Adrenal gland (tissue), 12 donors: ENCODE data around the gene THAP4. TPM values are rescaled to one million over a fixed set of nuclear protein-coding genes. Genes with fewer than 3 reads are reported as not detected.
"Not testable (repeated sequence)": the region's sequence is repeated elsewhere in the genome, so short reads cannot be mapped to it uniquely, and the experiment has no call there.

Source experiments
- DNase-seq, 7 donors: peaks; one replicate each; pipeline ENCODE4 v3.0.0-alpha.2; 2019 to 2020
- H3K27ac ChIP-seq, 5 donors: fragments of 200-600 bp; sonication (generic) in 4 of 5; 1 replicate in 3 of 5; 2 replicates in 2 of 5; pipeline versions ENCODE4 v1.5.1 to v1.8.0; 2016 to 2020; ENCODE audit warnings: mild to moderate bottlenecking in 1 of 5
- H3K27me3 ChIP-seq: fragments of 200-600 bp; 2 replicates; pipeline ENCODE4 v1.8.0; 2021
- H3K36me3 ChIP-seq, 2 donors: fragments of 200-600 bp; replicated peaks in 1 of 2; 1 replicate in 1 of 2; 2 replicates in 1 of 2; pipeline versions ENCODE4 v1.5.1 to v1.8.0; 2018 to 2022
- H3K4me1 ChIP-seq, 2 donors: fragments of 200-600 bp; replicated peaks in 1 of 2; 1 replicate in 1 of 2; 2 replicates in 1 of 2; pipeline versions ENCODE4 v1.5.1 to v1.8.0; 2018 to 2021
- H3K4me3 ChIP-seq, 4 donors: fragments of 200-600 bp; sonication (generic) in 3 of 4; one replicate each; pipeline ENCODE4 v1.5.1; 2016 to 2018
- H3K9me3 ChIP-seq, 3 donors: fragments of 200-600 bp; sonication (generic) in 1 of 3; replicated peaks in 1 of 3; 1 replicate in 2 of 3; 2 replicates in 1 of 3; pipeline versions ENCODE4 v1.5.1 to v1.8.0; 2016 to 2021
- CTCF ChIP-seq, 6 experiments: fragments of 450-650 bp in 4 of 6; fragments of 200-600 bp in 2 of 6; sonication (generic) in 1 of 6; IDR thresholded peaks; 1 replicate in 5 of 6; 2 replicates in 1 of 6; pipeline versions ENCODE4 v1.5.1 to v1.8.0; 2016 to 2021; ENCODE audit warnings: antibody characterized with exemption in 6 of 6, mild to moderate bottlenecking in 2 of 6, moderate library complexity in 1 of 6
- POLR2A ChIP-seq, 2 donors: fragments of 450-650 bp; IDR thresholded peaks; one replicate each; pipeline ENCODE4 v1.6.1; 2017; ENCODE audit warnings: antibody characterized with exemption in 2 of 2, mild to moderate bottlenecking in 2 of 2, moderate library complexity in 1 of 2
- WGBS, 4 donors: extraction: QIAGEN DNeasy Blood & Tissue Kit in 2 of 4; methylation state at CpG; one replicate each; pipeline versions ENCODE4 v1.1.5 to v1.1.7; 2013 to 2017; 5-methylcytosine and 5-hydroxymethylcytosine counted together
- intact Hi-C, 2 donors: fragments of 100-400 bp; cut with DNase I; formaldehyde crosslinking; loops; one replicate each; pipeline versions ENCODE4 v1.14.1 to v1.15.0; 2022 to 2023
- polyA plus RNA-seq, 3 donors: library from polyadenylated mRNA; stranded (reverse); fragments of 200-250 nt in 2 of 3; fragments of 350-450 nt in 1 of 3; fragmentation: Illumina TruSeq in 1 of 3; extraction: RNeasy Lipid Tissue Mini Kit (QIAGEN cat#74804) in 1 of 3; gene quantifications; one replicate each; pipeline ENCODE4 v1.2.3, GENCODE V29; 2013 to 2014
- total RNA-seq, 9 donors: library from RNA; depleted of rRNA in 4 of 9; stranded (reverse); fragments of >200 nt in 4 of 9; fragments of 120-200 nt in 1 of 9; fragmentation: NEBNext Ultra II Directional in 1 of 9; extraction: Animal tissue kit (Norgen Biotek cat#: 25700) in 1 of 9; gene quantifications; one replicate each; pipeline versions ENCODE4 v1.1.0 to v1.2.4, GENCODE V29; 2013 to 2023
- donor health status: healthy with polysubstance abuse.
- donor health status: Bipolar disorder and iron deficiency.
- donor health status: DM: yes; HTN: yes; CAD: no.
- donor health status: DM: no; HTN: no; CAD: no.
- donor health status: DM: no; HTN: no; CAD: no.
- donor health status: DM: yes; HTN: yes; CAD: no.

The THAP4 gene
- total and polyA plus RNA-seq, 12 donors = 23.9 to 62.9 (median 41.1) TPM

DNA sequence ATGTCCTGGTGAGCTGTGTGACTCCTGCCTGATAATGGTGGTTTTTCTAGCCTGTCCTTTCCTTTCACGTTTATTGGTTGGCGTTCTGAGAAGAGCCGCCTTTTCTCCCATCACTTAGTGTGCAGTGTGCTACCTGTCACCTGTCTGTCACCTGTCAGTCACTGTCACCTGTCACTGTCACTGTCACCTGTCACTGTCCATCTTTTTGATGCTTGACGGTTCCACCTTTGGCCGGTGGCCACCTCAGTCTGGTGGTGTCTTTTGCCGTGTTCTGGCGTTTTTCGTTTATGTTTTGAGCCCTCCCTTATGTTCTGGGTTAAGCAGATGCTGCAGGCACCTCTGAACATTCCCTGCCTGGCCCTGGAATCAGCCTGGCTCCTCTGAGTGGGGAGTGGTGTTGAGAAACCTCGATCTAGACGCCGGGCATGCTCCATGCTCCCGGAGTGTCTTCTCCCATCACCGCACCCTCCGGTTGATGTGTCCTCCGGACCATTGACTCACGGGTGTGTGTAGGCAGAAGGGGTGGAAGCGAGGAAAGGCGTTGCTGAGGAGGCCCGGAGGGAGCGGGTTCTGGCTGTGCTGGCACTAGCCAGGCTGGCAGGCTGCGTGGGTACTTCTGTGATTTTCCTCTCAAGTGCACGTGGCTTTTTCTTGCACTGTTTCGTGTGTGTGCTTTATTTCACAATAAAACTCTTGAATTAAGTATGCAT is 28.9 kb upstream of the THAP4 start:
- H3K9me3 ChIP-seq = no peaks in the 10 kb centered on the region
- intact Hi-C loops = no loop called here
- no peaks in the 10 kb centered on the region for H3K27me3 ChIP-seq
- no peak overlapping the region for H3K4me3 ChIP-seq
- WGBS, 4 donors = 83 to 92% (median 87%) methylated on average over 23 of the region's 23 CpGs
- peaks cover 0 to 45% of the 10 kb centered on the region in 2 donors for H3K36me3 ChIP-seq
- H3K27ac ChIP-seq = no peak overlapping the region
- TF ChIP-seq CTCF (IDR thresholded peaks at IDR 0.05) (no peak), POLR2A (IDR thresholded peaks at IDR 0.05) (no peak)
- H3K4me1 ChIP-seq = no peaks in the 10 kb centered on the region
- no peak for DNase-seq

DNA sequence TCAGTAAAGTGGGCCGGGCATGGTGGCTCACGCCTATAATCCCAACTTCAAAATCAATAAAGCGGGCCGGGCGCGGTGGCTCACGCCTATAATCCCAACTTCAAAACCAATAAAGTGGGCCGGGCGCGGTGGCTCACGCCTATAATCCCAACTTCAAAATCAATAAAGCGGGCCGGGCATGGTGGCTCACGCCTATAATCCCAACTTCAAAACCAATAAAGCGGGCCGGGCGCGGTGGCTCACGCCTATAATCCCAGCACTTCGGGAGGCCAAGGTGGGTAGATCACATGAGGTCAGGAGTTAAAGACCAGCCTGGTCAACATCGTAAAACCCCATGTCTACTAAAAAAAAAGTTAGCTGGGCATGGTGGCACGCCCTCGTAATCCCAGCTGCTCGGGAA is 25.8 kb upstream of the THAP4 start:
- 89 to 96% (median 93%) methylated on average over 21 to 24 of the region's 24 CpGs for WGBS, 4 donors
- H3K4me3 ChIP-seq, H3K9me3 ChIP-seq, H3K4me1 ChIP-seq, H3K27ac ChIP-seq, intact Hi-C loops, DNase-seq, H3K27me3 ChIP-seq: not testable (repeated sequence)
- peaks cover 0 to 43% of the 10 kb centered on the region in 2 donors for H3K36me3 ChIP-seq

DNA sequence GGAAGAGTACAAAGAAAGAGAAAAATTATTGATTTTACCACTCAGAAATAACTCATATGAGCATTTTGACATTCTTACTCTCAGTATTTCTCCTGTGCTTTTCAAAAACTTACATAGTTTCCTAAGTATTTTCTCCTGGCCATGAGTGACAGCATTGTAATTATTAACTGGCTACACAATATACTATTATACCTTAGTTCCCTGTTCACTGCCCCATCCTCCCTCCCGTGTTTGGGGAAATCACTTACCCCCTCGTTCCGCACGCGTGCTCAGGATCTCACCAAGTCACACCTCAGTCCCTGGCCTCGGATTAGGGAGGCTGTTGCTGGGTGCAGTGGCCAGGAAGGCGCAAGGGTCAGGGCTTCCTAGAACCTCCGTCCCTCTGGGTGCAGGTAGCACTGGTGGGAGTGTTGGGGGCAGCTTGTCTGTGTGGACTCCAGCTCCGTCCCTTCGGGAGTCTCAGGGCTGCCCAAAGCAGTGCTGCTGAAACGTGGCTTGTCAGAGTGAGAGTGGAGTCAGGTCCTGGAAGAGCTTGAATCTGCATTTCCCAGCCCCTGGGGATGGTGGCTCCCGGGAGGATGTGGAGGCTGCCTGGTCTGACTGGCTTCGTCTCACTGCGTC is 23.7 kb upstream of the THAP4 start:
- H3K27ac ChIP-seq = no peak overlapping the region
- intact Hi-C loops = no loop called here
- no peak for DNase-seq
- no peaks in the 10 kb centered on the region for H3K4me1 ChIP-seq
- no peaks in the 10 kb centered on the region for H3K9me3 ChIP-seq
- 87 to 93% (median 92%) methylated on average over 11 to 14 of the region's 14 CpGs for WGBS, 4 donors
- H3K36me3 ChIP-seq = peaks cover 0 to 42% of the 10 kb centered on the region in 2 donors
- TF ChIP-seq POLR2A (IDR thresholded peaks at IDR 0.05) (no peak), CTCF (IDR thresholded peaks at IDR 0.05) (no peak)
- no peak overlapping the region for H3K4me3 ChIP-seq
- H3K27me3 ChIP-seq = no peaks in the 10 kb centered on the region

GRCh38 chr2:241659150-241659739 is 22.3 kb upstream of the THAP4 start:
- no peak for TF ChIP-seq POLR2A (IDR thresholded peaks at IDR 0.05)
- peak; percentile 45 to 67 (median 61) for TF ChIP-seq CTCF (IDR thresholded peaks at IDR 0.05)
- WGBS, 4 donors = 56 to 76% (median 60%) methylated on average over 15 to 26 of the region's 26 CpGs
- H3K27me3 ChIP-seq = no peaks in the 10 kb centered on the region
- intact Hi-C loops = no loop called here
- H3K27ac ChIP-seq = no peak overlapping the region
- no peaks in the 10 kb centered on the region for H3K9me3 ChIP-seq
- H3K36me3 ChIP-seq = peaks cover 0 to 56% of the 10 kb centered on the region in 2 donors
- H3K4me1 ChIP-seq = no peaks in the 10 kb centered on the region
- H3K4me3 ChIP-seq = no peak overlapping the region
- DNase-seq = peak; percentile 52 to 89 (median 67)
